ENCODE measurements around the gene GNPTG.

DNA sequence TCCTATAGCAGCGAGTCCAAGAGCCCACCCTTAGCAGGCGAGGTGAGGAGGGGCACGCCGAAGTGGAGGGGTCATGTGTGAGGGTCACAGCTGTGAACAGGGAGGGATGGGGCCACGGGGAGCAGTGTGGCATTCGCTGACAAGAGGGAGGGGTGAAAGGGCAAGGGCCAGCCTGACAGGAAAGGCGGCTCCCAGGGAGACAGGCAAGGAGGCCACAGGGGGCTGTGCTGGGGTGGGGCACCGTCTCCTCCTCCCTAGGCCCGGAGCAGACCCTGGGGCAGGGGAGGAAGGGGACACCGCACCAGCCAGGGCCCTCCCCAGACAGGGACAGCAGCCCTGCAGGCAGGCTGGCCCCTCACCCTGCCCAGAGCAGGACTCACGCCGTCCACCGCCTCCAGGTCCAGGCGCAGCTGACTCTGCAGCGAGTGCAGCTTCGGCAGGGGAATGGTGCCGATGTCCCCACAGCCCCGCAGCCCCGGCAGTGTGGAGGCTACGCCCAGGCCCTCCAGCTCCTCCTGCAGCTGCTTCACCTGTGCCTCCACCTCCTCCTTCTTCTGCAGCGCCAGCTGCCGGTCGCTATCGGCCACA is 15.1 kb downstream of the GNPTG start:
- TF ChIP-seq EZH2 (IDR thresholded peaks at IDR 0.05) = no peak
- no peak for TF ChIP-seq CTCF (IDR thresholded peaks at IDR 0.05)
- TF ChIP-seq EZH2phosphoT487 (IDR thresholded peaks at IDR 0.05) = no peak
